GM23248 (cell line): Measurements from ENCODE around the gene NCEH1. TPM values are rescaled to one million over a fixed set of nuclear protein-coding genes. Genes with fewer than 3 reads are reported as not detected.
A peak's percentile ranks its signal among the peaks of the same experiment; 100 is the strongest.

ENCODE experiments used
- DNase-seq: peaks from one replicate; pipeline ENCODE4 v3.0.0-alpha.2; 2015
- H2AFZ ChIP-seq: fragments of 200-600 bp; sonication (generic); 2 replicates; pipeline ENCODE4 v1.6.1; 2016; ENCODE audit warnings: antibody characterized with exemption
- H3F3A ChIP-seq: fragments of 200-600 bp; sonication (generic); 2 replicates; pipeline ENCODE4 v1.6.1; 2016; ENCODE audit warnings: mild to moderate bottlenecking, antibody characterized with exemption, mixed run types; ENCODE audit not compliant: insufficient read depth
- H3K27ac ChIP-seq: fragments of 200-600 bp; sonication (generic); 2 replicates; pipeline ENCODE4 v1.5.1; 2016; ENCODE audit warnings: mild to moderate bottlenecking
- H3K27me3 ChIP-seq: fragments of 200-600 bp; sonication (generic); replicated peaks from 2 replicates; pipeline ENCODE4 v1.6.1; 2016; ENCODE audit warnings: mild to moderate bottlenecking; ENCODE audit not compliant: insufficient read depth
- H3K36me3 ChIP-seq: fragments of 200-600 bp; sonication (generic); 2 replicates; pipeline ENCODE4 v1.6.1; 2016; ENCODE audit warnings: low read depth, mild to moderate bottlenecking
- H3K4me1 ChIP-seq: fragments of 200-600 bp; sonication (generic); 2 replicates; pipeline ENCODE4 v1.6.1; 2016; ENCODE audit warnings: mild to moderate bottlenecking; ENCODE audit not compliant: insufficient read depth
- H3K4me2 ChIP-seq: fragments of 200-600 bp; sonication (generic); one replicate; pipeline ENCODE4 v1.6.1; 2016; ENCODE audit warnings: mild to moderate bottlenecking; ENCODE audit not compliant: unreplicated experiment
- H3K4me3 ChIP-seq: fragments of 200-600 bp; sonication (generic); 2 replicates; pipeline ENCODE4 v1.5.1; 2016; ENCODE audit warnings: mild to moderate bottlenecking
- H3K79me2 ChIP-seq: fragments of 200-600 bp; sonication (generic); 2 replicates; pipeline ENCODE4 v1.6.1; 2016; ENCODE audit warnings: mild to moderate bottlenecking; ENCODE audit not compliant: insufficient read depth
- H3K9ac ChIP-seq: fragments of 200-600 bp; sonication (generic); 2 replicates; pipeline ENCODE4 v1.6.1; 2016; ENCODE audit warnings: mild to moderate bottlenecking
- H3K9me2 ChIP-seq: fragments of 200-600 bp; sonication (generic); 2 replicates; pipeline ENCODE4 v1.6.1; 2016; ENCODE audit warnings: mixed run types, mild to moderate bottlenecking, moderate library complexity; ENCODE audit not compliant: insufficient read depth
- H3K9me3 ChIP-seq: fragments of 200-600 bp; sonication (generic); one replicate; pipeline ENCODE4 v1.6.1; 2017; ENCODE audit warnings: low read depth
- H4K20me1 ChIP-seq: fragments of 200-600 bp; sonication (generic); 2 replicates; pipeline ENCODE4 v1.6.0; 2016; ENCODE audit not compliant: insufficient read depth
- EZH2 ChIP-seq: fragments of 200-600 bp; sonication (generic); IDR thresholded peaks from 2 replicates; pipeline ENCODE4 v1.6.1; 2018; ENCODE audit warnings: antibody characterized with exemption, mild to moderate bottlenecking; ENCODE audit not compliant: insufficient read depth, poor library complexity, severe bottlenecking
- EZH2phosphoT487 ChIP-seq: fragments of 200-600 bp; sonication (generic); IDR thresholded peaks from 2 replicates; pipeline ENCODE4 v1.6.1; 2018; ENCODE audit warnings: antibody characterized with exemption, moderate library complexity, mild to moderate bottlenecking, low read depth; ENCODE audit not compliant: insufficient read depth
- WGBS, 2 experiments: methylation state at CpG; one replicate each; pipeline ENCODE4 v1.1.6; 2015 to 2017; ENCODE audit warnings: low lambda C conversion rate in 2 of 2, low coverage in 1 of 2; ENCODE audit errors: missing lambda C conversion rate in 2 of 2; 5-methylcytosine and 5-hydroxymethylcytosine counted together
- in situ Hi-C: fragments of 300-500 bp; cut with MboI; formaldehyde crosslinking; loops from 2 replicates; pipeline ENCODE4 v1.15.0; 2020
- polyA plus RNA-seq: library from polyadenylated mRNA; unstranded; fragments of >200 nt; fragmentation: Nextera tagmentation; extraction: Ambion mirVana; gene quantifications from 2 replicates; pipeline ENCODE4 v1.2.1, GENCODE V29; 2016
- total RNA-seq: library from RNA; depleted of rRNA; stranded (reverse); fragments of >200 nt; shearing (Covaris generic); gene quantifications from 2 replicates; pipeline ENCODE4 v1.2.3, GENCODE V29; 2014

Gene NCEH1
- total and polyA plus RNA-seq, 2 experiments from 2014 or later, result 16.5 to 19.5 TPM

DNA sequence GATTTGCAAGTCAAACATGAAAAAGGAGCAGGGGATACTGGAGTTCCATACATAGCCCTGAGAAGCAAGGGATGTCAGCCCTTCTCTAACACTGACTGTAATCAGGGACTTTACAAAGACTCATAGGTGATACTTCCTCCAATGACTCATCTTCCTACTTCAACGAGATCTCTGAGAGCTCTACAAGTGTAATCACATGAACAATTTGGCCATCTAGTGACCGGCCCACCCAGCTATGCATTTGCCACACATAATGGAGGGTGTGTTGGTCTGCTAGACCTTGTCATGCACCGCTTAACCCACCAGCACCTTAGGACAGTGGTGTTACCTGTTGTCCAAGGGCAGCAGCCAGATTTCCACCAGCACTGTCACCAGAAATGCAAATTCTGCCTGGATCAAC is 75.3 kb downstream of the NCEH1 start:
- no peaks in the 10 kb centered on the region for H3K79me2 ChIP-seq
- H3K9ac ChIP-seq, result no peak overlapping the region
- H3K9me3 ChIP-seq, result no peaks in the 10 kb centered on the region
- no peaks in the 10 kb centered on the region for H3K4me1 ChIP-seq
- no peaks in the 10 kb centered on the region for H4K20me1 ChIP-seq
- in situ Hi-C loops, result no loop called here
- WGBS, 2 experiments, result 45 to 54% methylated on average over 3 of the region's 3 CpGs
- TF ChIP-seq EZH2 (no peak), EZH2phosphoT487 (no peak)
- peaks cover 24% of the 10 kb centered on the region; the same call in 1 of the 2 replicates for H3K36me3 ChIP-seq
- H3F3A ChIP-seq, result peaks cover 2% of the 10 kb centered on the region
- H3K4me2 ChIP-seq, result no peak overlapping the region
- no peak overlapping the region for H2AFZ ChIP-seq
- H3K9me2 ChIP-seq, result no peaks in the 10 kb centered on the region
- H3K27me3 ChIP-seq, result no peaks in the 10 kb centered on the region
- peak; percentile 38 for DNase-seq
- H3K27ac ChIP-seq, result no peak overlapping the region
- H3K4me3 ChIP-seq, result no peak overlapping the region

DNA sequence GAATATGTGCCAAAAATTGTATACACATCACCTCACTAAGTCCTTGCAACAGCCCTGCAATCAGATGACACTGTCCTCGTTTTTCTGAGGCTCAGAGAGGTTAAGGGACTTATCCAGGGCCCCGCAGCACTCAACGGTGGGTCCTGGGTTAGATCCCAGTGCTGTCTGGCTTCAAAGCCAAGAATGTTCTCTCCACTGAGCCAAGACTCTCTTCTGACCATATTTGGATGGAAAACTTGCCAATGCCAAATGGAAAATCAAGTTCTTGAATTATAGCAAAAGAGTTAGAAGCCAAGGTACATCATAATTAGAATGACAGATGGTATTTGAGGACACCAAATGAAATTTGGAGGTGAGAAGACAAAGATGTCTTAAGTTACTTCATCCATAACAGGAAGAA is 75.9 kb downstream of the NCEH1 start:
- Histone ChIP-seq H3K27ac (no peak overlapping the region), H3K9me2 (no peaks in the 10 kb centered on the region), H3K79me2 (no peaks in the 10 kb centered on the region), H3K4me2 (no peak overlapping the region), H3K4me3 (no peak overlapping the region), H3K4me1 (peaks cover 5% of the 10 kb centered on the region), H3K27me3 (no peaks in the 10 kb centered on the region), H3K9ac (no peak overlapping the region), H3K9me3 (no peaks in the 10 kb centered on the region), H2AFZ (no peak overlapping the region), H4K20me1 (no peaks in the 10 kb centered on the region), H3F3A (peaks cover 9% of the 10 kb centered on the region), H3K36me3 (peaks cover 24% of the 10 kb centered on the region; the same call in 1 of the 2 replicates)
- no peak for DNase-seq
- no peak for TF ChIP-seq EZH2phosphoT487
- no peak for TF ChIP-seq EZH2
- in situ Hi-C loops, result no loop called here
- WGBS, 2 experiments, result 47 to 55% methylated on average over 3 of the region's 3 CpGs

DNA sequence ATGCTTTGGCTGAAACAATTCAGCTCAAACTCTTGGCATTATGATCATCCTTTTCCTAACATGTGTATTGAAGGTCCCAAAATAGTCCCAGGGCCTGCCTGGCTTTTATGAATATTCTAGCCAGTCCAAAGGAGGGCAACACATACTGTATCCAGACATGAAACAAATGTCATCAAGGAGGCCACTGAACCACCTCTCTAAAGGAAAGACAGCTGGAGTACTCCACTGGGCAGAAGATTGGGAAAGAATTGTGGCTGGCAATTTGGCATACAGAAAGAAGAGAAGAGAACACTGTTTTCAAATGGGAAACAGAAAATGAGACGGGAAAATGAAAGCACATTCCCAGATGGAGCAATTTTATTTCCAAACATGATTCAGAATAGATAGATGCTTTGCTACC is 80.6 kb downstream of the NCEH1 start:
- peaks cover 45% of the 10 kb centered on the region for H3F3A ChIP-seq
- H3K27me3 ChIP-seq, result no peaks in the 10 kb centered on the region
- peak; percentile 35 for DNase-seq
- no peak overlapping the region for H3K9ac ChIP-seq
- peak overlapping the region; percentile 71 for H3K27ac ChIP-seq
- H3K9me3 ChIP-seq, result no peaks in the 10 kb centered on the region
- H3K4me3 ChIP-seq, result no peak overlapping the region
- no peak overlapping the region for H2AFZ ChIP-seq
- no peak for TF ChIP-seq EZH2phosphoT487
- no peak for TF ChIP-seq EZH2
- in situ Hi-C loops, result no loop called here
- H3K4me1 ChIP-seq, result peaks cover 42% of the 10 kb centered on the region
- no peaks in the 10 kb centered on the region for H4K20me1 ChIP-seq
- no peaks in the 10 kb centered on the region for H3K9me2 ChIP-seq
- H3K79me2 ChIP-seq, result no peaks in the 10 kb centered on the region
- H3K36me3 ChIP-seq, result peaks cover 20% of the 10 kb centered on the region; the same call in 1 of the 2 replicates
- WGBS, 2 experiments, result 27 to 38% methylated on average over 1 of the region's 1 CpG
- no peak overlapping the region for H3K4me2 ChIP-seq

DNA sequence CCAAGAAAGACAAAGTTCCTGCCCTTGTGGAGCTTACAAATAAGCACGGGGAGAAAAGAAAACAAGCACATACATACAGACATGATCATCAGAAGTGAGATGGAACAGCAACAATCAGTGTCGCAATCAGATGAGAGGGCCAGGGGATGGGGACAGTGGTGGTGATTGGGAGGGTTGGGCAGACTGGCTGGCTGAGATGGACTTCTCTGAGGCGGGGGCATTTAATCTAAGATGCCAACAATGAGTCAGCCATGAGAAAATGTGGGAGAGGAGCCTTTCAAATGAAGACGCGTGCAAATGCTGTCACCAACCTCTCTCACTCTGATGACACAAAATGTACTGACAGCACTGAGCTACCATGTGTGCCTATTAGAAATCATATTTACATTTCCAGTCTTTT is 81.4 kb downstream of the NCEH1 start:
- Histone ChIP-seq H3K27me3 (no peaks in the 10 kb centered on the region), H2AFZ (peak overlapping the region; percentile 3; the same call in 1 of the 2 replicates), H3F3A (peaks cover 45% of the 10 kb centered on the region), H3K9ac (no peak overlapping the region), H3K79me2 (no peaks in the 10 kb centered on the region), H3K4me3 (no peak overlapping the region), H3K9me3 (no peaks in the 10 kb centered on the region), H3K27ac (peak overlapping the region; percentile 71), H4K20me1 (no peaks in the 10 kb centered on the region), H3K4me2 (no peak overlapping the region), H3K36me3 (peaks cover 15% of the 10 kb centered on the region; the same call in 1 of the 2 replicates), H3K9me2 (no peaks in the 10 kb centered on the region), H3K4me1 (peaks cover 46% of the 10 kb centered on the region)
- 12 to 25% methylated on average over 5 of the region's 5 CpGs for WGBS, 2 experiments
- TF ChIP-seq EZH2 (no peak), EZH2phosphoT487 (no peak)
- peak; percentile 74 for DNase-seq
- in situ Hi-C loops, result no loop called here
